Endothelial cell of umbilical vein (primary cell): ENCODE data around the gene OR52L1. TPM values are rescaled to one million over a fixed set of nuclear protein-coding genes. Genes with fewer than 3 reads are reported as not detected.

Experiments used
- BruUV-seq: library from RNA; stranded (reverse); fragments of 400-500 nt; replicated peaks from 2 replicates; lab custom pipeline; 2021; lab: Mats Ljungman, UMichigan
- CTCF ChIA-PET: fragments of 300-600, 350-600 bp; sonication (Branson Sonifier 250); formaldehyde crosslinking; loops from one replicate; lab custom pipeline; 2021; ENCODE audit warnings: antibody characterized with exemption, inconsistent platforms; lab: Charles Lee
- POLR2A ChIA-PET: fragments of 300-600, 350-600 bp; sonication (Branson Sonifier 250); formaldehyde crosslinking; loops from one replicate; lab custom pipeline; 2021; ENCODE audit warnings: antibody characterized with exemption, inconsistent platforms; lab: Charles Lee
- DNase-seq: peaks from one replicate; pipeline ENCODE4 v3.0.0-alpha.2; 2011; ENCODE audit warnings: low read depth, low spot score
- FAIRE-seq: peaks from 2 replicates; lab custom pipeline; 2011; peaks lifted over from hg19 to GRCh38; lab: Jason Lieb, UNC
- H2AFZ ChIP-seq: 2 replicates; pipeline ENCODE4 v1.6.0; 2012; ENCODE audit warnings: low read depth, low read length, control low read depth, inconsistent platforms
- H3K27ac ChIP-seq: 2 replicates; pipeline ENCODE4 v1.5.1; 2011; ENCODE audit warnings: low read depth, mild to moderate bottlenecking, control low read depth, low read length, moderate library complexity; ENCODE audit not compliant: insufficient read depth
- H3K27me3 ChIP-seq, 2 experiments: 2 replicates each; pipeline versions ENCODE4 v1.6.0 to v1.6.1; 2011; ENCODE audit warnings: low read length in 2 of 2, mixed read lengths in 1 of 2; ENCODE audit not compliant: control insufficient read depth in 2 of 2, insufficient read depth in 2 of 2
- H3K36me3 ChIP-seq, 2 experiments: 2 replicates in 1 of 2; 3 replicates in 1 of 2; pipeline ENCODE4 v1.5.1; 2011; ENCODE audit warnings: low read length in 2 of 2, mild to moderate bottlenecking in 1 of 2, moderate library complexity in 1 of 2; ENCODE audit not compliant: control insufficient read depth in 2 of 2, insufficient read depth in 2 of 2; ENCODE audit errors: extremely low read depth in 1 of 2
- H3K4me1 ChIP-seq: 3 replicates; pipeline ENCODE4 v1.5.1; 2011; ENCODE audit warnings: mild to moderate bottlenecking, low read length; ENCODE audit not compliant: control insufficient read depth, insufficient read depth; ENCODE audit errors: extremely low read depth
- H3K4me2 ChIP-seq: 2 replicates; pipeline ENCODE4 v1.6.1; 2011; ENCODE audit warnings: low read length, control low read depth, mixed read lengths; ENCODE audit not compliant: insufficient read depth
- H3K4me3 ChIP-seq, 3 experiments: fragments of 200-600 bp in 1 of 3; sonication (generic), shearing (Covaris generic) in 1 of 3; replicated peaks in 1 of 3; 2 replicates each; pipeline ENCODE4 v1.5.1; 2011 to 2016; ENCODE audit warnings: control low read depth in 3 of 3, low read length in 3 of 3, mild to moderate bottlenecking in 2 of 3, inconsistent platforms in 1 of 3, low read depth in 1 of 3, moderate library complexity in 1 of 3; ENCODE audit not compliant: insufficient read depth in 1 of 3
- H3K79me2 ChIP-seq: 2 replicates; pipeline ENCODE4 v1.6.0; 2012; ENCODE audit warnings: low read length, inconsistent platforms; ENCODE audit not compliant: control insufficient read depth, insufficient read depth
- H3K9ac ChIP-seq: replicated peaks from 2 replicates; pipeline ENCODE3; 2011; ENCODE audit warnings: low read length, control low read depth; ENCODE audit not compliant: insufficient read depth; ENCODE audit errors: extremely low read depth
- H3K9me1 ChIP-seq: replicated peaks from 3 replicates; pipeline ENCODE4 v1.6.0; 2011; ENCODE audit warnings: mild to moderate bottlenecking, low read length; ENCODE audit not compliant: control insufficient read depth, insufficient read depth; ENCODE audit errors: extremely low read depth
- H3K9me3 ChIP-seq: replicated peaks from 2 replicates; pipeline ENCODE4 v1.5.1; 2012; ENCODE audit warnings: low read length, inconsistent platforms; ENCODE audit not compliant: control insufficient read depth, insufficient read depth
- H4K20me1 ChIP-seq: replicated peaks from 2 replicates; pipeline ENCODE3; 2011; ENCODE audit warnings: mild to moderate bottlenecking, low read length; ENCODE audit not compliant: control insufficient read depth, insufficient read depth; ENCODE audit errors: extremely low read depth
- EZH2 ChIP-seq: IDR thresholded peaks from 2 replicates; pipeline ENCODE4 v1.6.1; 2012; ENCODE audit warnings: borderline replicate concordance, low read depth, mild to moderate bottlenecking, moderate library complexity, low read length, inconsistent platforms; ENCODE audit not compliant: severe bottlenecking
- FOS ChIP-seq: IDR thresholded peaks from 2 replicates; pipeline ENCODE4 v1.6.1; 2011; ENCODE audit warnings: mild to moderate bottlenecking, low read length, moderate library complexity, borderline replicate concordance; ENCODE audit not compliant: insufficient read depth
- GATA2 ChIP-seq: IDR thresholded peaks from 2 replicates; pipeline ENCODE4 v1.7.0; 2011; ENCODE audit warnings: low read depth, mild to moderate bottlenecking, moderate library complexity, mixed read lengths, low read length; ENCODE audit not compliant: insufficient read length, insufficient read depth
- JUN ChIP-seq: IDR thresholded peaks from 2 replicates; pipeline ENCODE4 v1.6.1; 2011; ENCODE audit warnings: borderline replicate concordance, low read depth; ENCODE audit not compliant: insufficient read length, insufficient read depth
- MYC ChIP-seq: IDR thresholded peaks from one replicate; pipeline ENCODE4 v1.6.1; 2011; ENCODE audit warnings: mild to moderate bottlenecking, low read depth, low read length
- POLR2A ChIP-seq: IDR thresholded peaks from 2 replicates; pipeline ENCODE4 v1.6.1; 2012; ENCODE audit warnings: low read depth, mild to moderate bottlenecking, control low read depth, low read length
- POLR2AphosphoS5 ChIP-seq: IDR thresholded peaks from 2 replicates; pipeline ENCODE4 v1.6.1; 2012; ENCODE audit warnings: low read depth, mild to moderate bottlenecking, control low read depth, low read length, moderate library complexity; ENCODE audit not compliant: insufficient read depth
- dilution Hi-C: fragments of 300-500 bp; cut with MboI; formaldehyde crosslinking; loops from one replicate; pipeline ENCODE4 v1.15.0; 2019; ENCODE audit warnings: low sequenced_read_pairs; ENCODE audit not compliant: extremely low pct_ligation_motif_present
- intact Hi-C: fragments of 100-400 bp; cut with micrococcal nuclease; formaldehyde crosslinking; loops from one replicate; pipeline ENCODE4 v1.10.0; 2022
- polyA plus RNA-seq, 4 experiments: library from polyadenylated mRNA; depleted of rRNA in 3 of 4; stranded (reverse) in 3 of 4; unstranded in 1 of 4; fragments of >200 nt; gene quantifications; 2 replicates each; pipeline versions ENCODE4 v1.2.1 to v1.2.3, GENCODE V29; 2011 to 2012; ENCODE audit warnings: missing spikeins in 1 of 4
- total RNA-seq: library from RNA; stranded (reverse); gene quantifications from 2 replicates; pipeline ENCODE4 v1.2.3, GENCODE V29; 2021
- TF ChIP-seq, protein P1 (sequence below), 2 donors: IDR thresholded peaks; 1 replicate in 1 of 2; 2 replicates in 1 of 2; pipeline ENCODE4 v1.5.1; 2011; ENCODE audit warnings: low read length in 2 of 2, mild to moderate bottlenecking in 2 of 2, moderate library complexity in 2 of 2, control low read depth in 1 of 2, inconsistent platforms in 1 of 2, low read depth in 1 of 2; ENCODE audit not compliant: insufficient read depth in 1 of 2; ENCODE audit errors: extremely low read depth in 1 of 2
- TF ChIP-seq, protein P2 (sequence below): IDR thresholded peaks from 2 replicates; pipeline ENCODE4 v1.6.1; 2011; ENCODE audit not compliant: insufficient read depth, insufficient read length

Gene OR52L1
- total and polyA plus RNA-seq, 2 donors (not counting 3 experiments of a cell fraction or from before 2014, with no cell fraction given): 0.07 TPM; not detected in 1

DNA sequence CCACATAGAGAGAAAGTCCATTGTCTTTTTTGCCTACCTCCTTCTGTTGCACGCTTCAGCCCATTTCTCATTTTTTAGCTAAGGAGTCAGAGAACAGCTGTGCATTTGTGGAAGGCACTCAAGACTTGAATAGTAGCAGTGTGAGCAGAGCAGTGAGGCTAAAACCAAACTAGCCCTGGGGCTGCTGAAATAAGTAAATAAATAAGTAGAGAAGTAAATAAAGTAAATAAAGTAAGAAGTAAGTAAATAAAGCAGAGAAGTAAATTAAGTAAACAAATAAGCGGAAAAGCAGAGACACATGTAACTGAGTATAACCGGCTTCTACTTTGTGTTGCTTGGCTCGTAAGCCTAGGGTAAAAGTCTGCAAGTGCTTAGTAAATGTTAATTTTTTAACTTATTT lies 2.4 kb upstream of the OR52L1 start:
- ChIA-PET POLR2A (no interaction called here), CTCF (interaction anchor here (1.4 kb wide), 1 partner anchor 374 kb away, joined by 3 read pairs; no protein-coding TSS in a partner anchor)
- no peaks in the 10 kb centered on the region for H3K9me3 ChIP-seq
- no TSS peak for BruUV-seq
- FAIRE-seq (no peak), DNase-seq (no peak)
- no peaks in the 10 kb centered on the region for H3K27me3 ChIP-seq
- no peak overlapping the region for H3K4me2 ChIP-seq
- H3K9ac ChIP-seq: no peak overlapping the region
- dilution Hi-C loops: no loop called here
- no peak for TF ChIP-seq POLR2AphosphoS5
- no peak for TF ChIP-seq GATA2
- H2AFZ ChIP-seq: no peak overlapping the region
- no peak overlapping the region for H3K27ac ChIP-seq
- H3K4me1 ChIP-seq: no peaks in the 10 kb centered on the region
- no peaks in the 10 kb centered on the region for H4K20me1 ChIP-seq
- intact Hi-C loops: no loop called here
- H3K9me1 ChIP-seq: no peaks in the 10 kb centered on the region
- no peaks in the 10 kb centered on the region for H3K79me2 ChIP-seq
- H3K36me3 ChIP-seq: no peaks in the 10 kb centered on the region
- H3K4me3 ChIP-seq: no peak overlapping the region

DNA sequence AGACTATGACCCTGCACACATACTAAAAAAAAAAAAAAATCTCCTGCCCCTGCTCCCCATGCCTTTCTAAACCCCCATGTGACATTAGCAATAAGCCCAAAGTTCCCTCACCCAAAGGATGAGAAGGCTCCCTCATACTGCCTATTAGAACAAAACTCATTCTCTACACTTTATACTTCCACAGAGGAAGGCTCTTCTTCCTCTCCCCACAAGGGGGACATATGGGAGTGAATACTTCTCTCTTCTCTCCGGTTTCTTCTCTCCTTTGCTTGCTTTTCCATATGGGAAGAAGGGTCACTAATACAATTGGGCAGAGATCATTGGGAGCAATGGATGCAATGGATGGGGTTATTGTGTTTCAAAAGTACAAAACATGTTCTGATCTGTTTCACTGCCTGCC lies 3.3 kb downstream of the OR52L1 start:
- Histone ChIP-seq H3K79me2 (no peaks in the 10 kb centered on the region), H3K36me3 (no peaks in the 10 kb centered on the region), H3K4me2 (no peak overlapping the region), H3K9ac (no peak overlapping the region), H3K9me3 (no peaks in the 10 kb centered on the region), H3K4me3 (no peak overlapping the region), H3K4me1 (no peaks in the 10 kb centered on the region), H4K20me1 (no peaks in the 10 kb centered on the region), H2AFZ (no peak overlapping the region), H3K27me3 (no peaks in the 10 kb centered on the region), H3K9me1 (no peaks in the 10 kb centered on the region), H3K27ac (no peak overlapping the region)
- DNase-seq (no peak), FAIRE-seq (no peak)
- ChIA-PET POLR2A (no interaction called here), CTCF (no interaction called here)
- dilution Hi-C loops (no loop called here), intact Hi-C loops (no loop called here)
- BruUV-seq: no TSS peak
- TF ChIP-seq POLR2A: no peak
- no peak for TF ChIP-seq EZH2
- no peak for TF ChIP-seq MYC
- TF ChIP-seq GATA2: no peak
- TF ChIP-seq FOS: no peak
- TF ChIP-seq JUN: no peak
- TF ChIP-seq, protein P1, sequence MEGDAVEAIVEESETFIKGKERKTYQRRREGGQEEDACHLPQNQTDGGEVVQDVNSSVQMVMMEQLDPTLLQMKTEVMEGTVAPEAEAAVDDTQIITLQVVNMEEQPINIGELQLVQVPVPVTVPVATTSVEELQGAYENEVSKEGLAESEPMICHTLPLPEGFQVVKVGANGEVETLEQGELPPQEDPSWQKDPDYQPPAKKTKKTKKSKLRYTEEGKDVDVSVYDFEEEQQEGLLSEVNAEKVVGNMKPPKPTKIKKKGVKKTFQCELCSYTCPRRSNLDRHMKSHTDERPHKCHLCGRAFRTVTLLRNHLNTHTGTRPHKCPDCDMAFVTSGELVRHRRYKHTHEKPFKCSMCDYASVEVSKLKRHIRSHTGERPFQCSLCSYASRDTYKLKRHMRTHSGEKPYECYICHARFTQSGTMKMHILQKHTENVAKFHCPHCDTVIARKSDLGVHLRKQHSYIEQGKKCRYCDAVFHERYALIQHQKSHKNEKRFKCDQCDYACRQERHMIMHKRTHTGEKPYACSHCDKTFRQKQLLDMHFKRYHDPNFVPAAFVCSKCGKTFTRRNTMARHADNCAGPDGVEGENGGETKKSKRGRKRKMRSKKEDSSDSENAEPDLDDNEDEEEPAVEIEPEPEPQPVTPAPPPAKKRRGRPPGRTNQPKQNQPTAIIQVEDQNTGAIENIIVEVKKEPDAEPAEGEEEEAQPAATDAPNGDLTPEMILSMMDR (IDR thresholded peaks at IDR 0.05; ENCODE audit: extremely low read depth in 1 of 2, insufficient read depth in 1 of 2, low read depth in 1 of 2, low read length in 2 of 2): no peak
- TF ChIP-seq, protein P2, sequence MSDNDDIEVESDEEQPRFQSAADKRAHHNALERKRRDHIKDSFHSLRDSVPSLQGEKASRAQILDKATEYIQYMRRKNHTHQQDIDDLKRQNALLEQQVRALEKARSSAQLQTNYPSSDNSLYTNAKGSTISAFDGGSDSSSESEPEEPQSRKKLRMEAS: no peak
- TF ChIP-seq POLR2AphosphoS5: no peak
